Activated CD8-positive, alpha-beta memory T cell treated with anti-CD3 and anti-CD28 coated beads for 24 hours (primary cell): ENCODE data around the gene VPREB3.

Source experiments
- DNase-seq: peaks from one replicate; pipeline ENCODE4 v3.0.0-alpha.2; 2020

The VPREB3 gene

GRCh38 chr22:23754220-23754919, at the start of gene VPREB3:
TSS of gene VPREB3 (minus strand) at chr22:23754425. CDS start at chr22:23754363, 62 bp downstream.
- DNase-seq: no peak

GRCh38 chr22:23803001-23803819, 49.0 kb upstream of the VPREB3 start:
- DNase-seq: no peak

- no peak for DNase-seq
Measured at GRCh38 chr22:23801886-23802377, 47.7 kb upstream of the VPREB3 start.

GRCh38 chr22:23801238-23801821, 47.1 kb upstream of the VPREB3 start:
- no peak for DNase-seq

- DNase-seq: no peak
Measured at GRCh38 chr22:23800297-23801237, 46.3 kb upstream of the VPREB3 start.

GRCh38 chr22:23796461-23796860, 42.2 kb upstream of the VPREB3 start:
- no peak for DNase-seq

GRCh38 chr22:23793326-23793725, 39.1 kb upstream of the VPREB3 start:
- DNase-seq: no peak

- no peak for DNase-seq
Measured at GRCh38 chr22:23791738-23792645, 37.8 kb upstream of the VPREB3 start.

GRCh38 chr22:23790819-23791737, 36.9 kb upstream of the VPREB3 start:
- no peak for DNase-seq

GRCh38 chr22:23789638-23790037, 35.4 kb upstream of the VPREB3 start:
- DNase-seq: no peak

- no peak for DNase-seq
Measured at GRCh38 chr22:23789121-23789520, 34.9 kb upstream of the VPREB3 start.

- DNase-seq: no peak
Measured at GRCh38 chr22:23787910-23788309, 33.7 kb upstream of the VPREB3 start.

GRCh38 chr22:23787600-23787896, 33.3 kb upstream of the VPREB3 start:
- DNase-seq: no peak

- peak; percentile 96 for DNase-seq
Measured at GRCh38 chr22:23786752-23787599, 32.8 kb upstream of the VPREB3 start, which contains the start of gene SMARCB1. TSS of gene SMARCB1 (plus strand) at chr22:23786966. CDS start at chr22:23787170, 204 bp downstream.

- DNase-seq: no peak
Measured at GRCh38 chr22:23786261-23786710, 32.1 kb upstream of the VPREB3 start.

- no peak for DNase-seq
Measured at GRCh38 chr22:23784215-23784732, 30.0 kb upstream of the VPREB3 start.

GRCh38 chr22:23783265-23784150, 29.3 kb upstream of the VPREB3 start:
- no peak for DNase-seq

GRCh38 chr22:23782703-23783102, 28.5 kb upstream of the VPREB3 start:
- DNase-seq: no peak
